ENCODE data around the gene PARD6G.

GRCh38 chr18:80147418-80148325 is 99.6 kb downstream of the PARD6G start:
- TF ChIP-seq CTCF (conservative IDR thresholded peaks at IDR 0.05; ENCODE audit: low read depth, low read length) (no peak), EZH2 (IDR thresholded peaks at IDR 0.05; ENCODE audit: low read length, unreplicated experiment) (no peak), EZH2phosphoT487 (IDR thresholded peaks at IDR 0.05; ENCODE audit: borderline replicate concordance, low read length) (no peak)

Measured in PC-3 (cell line).